ENCODE measurements around the gene MED22.

- TF ChIP-seq BACH2 (CRISPR knock-in tag; IDR thresholded peaks at IDR 0.05; ENCODE audit: borderline replicate concordance) = no peak
- no peak for TF ChIP-seq ZFP30 (CRISPR knock-in tag; IDR thresholded peaks at IDR 0.05)
- TF ChIP-seq ESRRG (CRISPR knock-in tag; IDR thresholded peaks at IDR 0.05) = no peak
- no peak for TF ChIP-seq TCF4 (CRISPR knock-in tag; IDR thresholded peaks at IDR 0.05; ENCODE audit: borderline replicate concordance)
- no peak for TF ChIP-seq SNAI2 (CRISPR knock-in tag; IDR thresholded peaks at IDR 0.05)
- no peak for TF ChIP-seq OSR1 (CRISPR knock-in tag; IDR thresholded peaks at IDR 0.05)
- TF ChIP-seq PATZ1 (CRISPR knock-in tag; IDR thresholded peaks at IDR 0.05; ENCODE audit: borderline replicate concordance) = no peak
- no peak for TF ChIP-seq CSDC2 (CRISPR knock-in tag; IDR thresholded peaks at IDR 0.05)
- no peak for TF ChIP-seq CREB5 (CRISPR knock-in tag; IDR thresholded peaks at IDR 0.05; ENCODE audit: low read depth)
- no peak for TF ChIP-seq ZFP3 (CRISPR knock-in tag; IDR thresholded peaks at IDR 0.05)
- no peak for TF ChIP-seq TOX (CRISPR knock-in tag; IDR thresholded peaks at IDR 0.05; ENCODE audit: borderline replicate concordance)
- no peak for TF ChIP-seq GLIS3 (CRISPR knock-in tag; IDR thresholded peaks at IDR 0.05)
These were observed 25.2 kb downstream of the MED22 start for GRCh38 chr9:133322701-133323100.
